DMS 273 treated with DMSO at 0.1 percent for 48 hours (cell line): Measurements from ENCODE around the gene PLCXD3.
"Not testable (repeated sequence)": the region's sequence is repeated elsewhere in the genome, so short reads cannot be mapped to it uniquely, and the experiment has no call there.

ENCODE experiments used
- DNase-seq: peaks from one replicate; lab custom pipeline; 2025; lab: John Stamatoyannopoulos, UW

Gene PLCXD3

GRCh38 chr5:41346609-41347008, 163.8 kb downstream of the PLCXD3 start:
- DNase-seq = no peak

- no peak for DNase-seq
These were observed 165.1 kb downstream of the PLCXD3 start for GRCh38 chr5:41345295-41345694.

- no peak for DNase-seq
These were observed 171.1 kb downstream of the PLCXD3 start for GRCh38 chr5:41339339-41339738.

DNA sequence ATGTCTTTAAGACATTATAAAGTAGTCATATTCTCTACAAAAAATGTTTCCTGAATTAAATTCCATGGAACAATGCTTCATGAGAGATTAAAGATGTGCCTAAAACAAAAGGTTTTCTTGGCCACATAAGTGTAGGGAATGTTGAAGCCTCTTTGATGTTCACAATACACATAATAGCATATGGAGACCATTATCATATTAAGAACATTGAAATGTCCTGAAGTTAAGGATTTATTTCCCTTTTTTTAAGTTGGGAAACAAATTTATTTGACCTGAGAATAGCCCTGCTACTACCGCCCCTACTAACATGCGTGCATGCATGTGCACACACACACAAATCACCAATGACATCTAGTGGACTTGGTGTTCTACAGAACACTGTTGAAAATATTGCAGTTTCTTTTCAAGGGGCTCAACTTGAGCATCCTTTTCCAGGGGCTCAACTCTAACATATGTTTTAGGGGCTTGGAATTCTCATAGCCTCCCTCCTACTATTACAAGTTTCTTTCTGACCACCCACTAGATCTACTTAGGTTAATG, 172.2 kb downstream of the PLCXD3 start:
- DNase-seq = no peak

GRCh38 chr5:41337724-41338123, 172.7 kb downstream of the PLCXD3 start:
- DNase-seq = no peak

GRCh38 chr5:41337216-41337615, 173.2 kb downstream of the PLCXD3 start:
- DNase-seq = no peak

DNA sequence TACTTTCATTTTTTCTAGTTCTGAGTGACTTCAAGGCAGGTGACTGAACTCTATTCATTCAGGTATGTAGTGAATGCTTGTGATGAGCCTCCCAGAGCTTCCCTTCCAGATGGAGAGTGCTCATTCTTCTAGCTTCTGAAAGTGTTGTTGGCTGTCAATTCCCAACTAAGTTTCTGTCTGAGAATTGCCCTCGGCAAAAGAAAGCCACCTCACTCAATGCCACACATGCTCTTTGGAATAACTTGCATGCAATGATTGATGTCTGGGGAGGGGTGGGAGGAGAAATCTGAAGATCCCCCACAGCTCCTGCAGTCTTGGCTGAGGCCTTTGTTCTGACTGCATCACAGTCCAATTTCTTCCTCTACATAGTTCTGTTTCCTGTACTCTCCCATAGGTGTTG, 173.9 kb downstream of the PLCXD3 start:
- DNase-seq = no peak

DNA sequence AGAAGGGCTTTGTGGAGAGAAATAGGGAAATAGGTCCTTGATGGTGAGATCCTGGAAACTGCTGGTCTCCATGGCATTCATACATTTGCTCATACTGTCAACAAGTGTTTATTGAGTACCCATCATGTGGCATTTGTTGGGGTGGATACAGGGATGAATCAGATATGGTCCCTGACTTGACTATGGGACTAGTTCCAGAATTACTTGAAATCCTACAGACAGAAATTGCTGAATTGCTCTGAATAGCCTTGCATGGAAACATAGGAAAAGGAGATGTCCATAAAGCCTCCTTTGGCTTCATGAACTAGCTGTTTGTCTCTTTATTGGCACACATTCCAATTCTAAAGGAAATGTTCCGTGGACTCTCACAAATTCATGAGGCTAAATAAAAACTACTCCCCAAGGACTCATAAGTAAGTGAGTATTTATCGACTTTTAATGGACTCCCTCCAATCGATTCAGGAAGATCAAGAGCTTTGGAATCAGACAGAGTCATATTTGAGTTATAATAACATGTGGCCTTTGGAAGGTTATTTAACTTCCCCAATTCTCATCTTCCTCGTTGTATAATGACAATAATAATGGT, 174.7 kb downstream of the PLCXD3 start:
- no peak for DNase-seq

GRCh38 chr5:41334758-41335157, 175.6 kb downstream of the PLCXD3 start:
- no peak for DNase-seq

DNA sequence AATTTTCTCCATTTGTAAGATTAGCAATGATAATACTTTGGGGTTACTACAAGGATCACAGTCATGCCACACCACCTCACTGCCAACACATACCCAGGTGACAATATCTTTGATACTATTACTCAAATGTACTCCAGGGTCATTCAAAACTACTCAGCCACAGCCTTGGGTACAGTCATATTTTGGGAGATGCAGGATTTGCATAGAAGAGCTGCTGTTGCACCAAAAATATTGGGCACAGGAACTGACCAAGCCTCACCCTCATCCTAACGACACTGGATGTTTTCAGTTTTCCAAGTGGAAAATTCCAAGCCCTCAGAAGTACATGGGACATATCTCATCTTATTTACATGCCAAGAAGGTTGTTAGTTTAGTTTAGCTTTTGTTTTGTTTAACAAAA, 176.2 kb downstream of the PLCXD3 start:
- DNase-seq = no peak

GRCh38 chr5:41325074-41325473, 185.3 kb downstream of the PLCXD3 start:
- no peak for DNase-seq

GRCh38 chr5:41322826-41323225, 187.6 kb downstream of the PLCXD3 start:
- DNase-seq = not testable (repeated sequence)

GRCh38 chr5:41312478-41313060, 197.8 kb downstream of the PLCXD3 start:
- DNase-seq = no peak

DNA sequence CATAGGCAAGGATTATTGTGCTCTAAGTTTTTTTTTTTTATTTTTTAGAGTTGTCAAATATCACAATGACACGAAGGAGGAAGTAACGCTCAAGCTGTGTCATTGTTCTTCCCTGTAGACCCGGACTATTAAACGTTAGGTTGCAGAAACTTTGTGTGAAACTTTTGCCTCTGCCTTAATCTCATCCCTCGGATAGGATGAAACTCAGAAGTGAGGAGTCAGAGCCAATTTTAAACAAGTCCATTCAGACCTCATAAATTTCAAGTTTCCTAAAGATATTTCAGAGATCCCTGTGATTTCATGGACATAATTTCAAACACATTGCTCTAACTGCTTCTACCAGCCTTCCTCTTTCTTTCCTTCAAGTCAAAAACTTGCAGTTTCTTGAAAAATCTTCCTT, 198.3 kb downstream of the PLCXD3 start:
- no peak for DNase-seq

DNA sequence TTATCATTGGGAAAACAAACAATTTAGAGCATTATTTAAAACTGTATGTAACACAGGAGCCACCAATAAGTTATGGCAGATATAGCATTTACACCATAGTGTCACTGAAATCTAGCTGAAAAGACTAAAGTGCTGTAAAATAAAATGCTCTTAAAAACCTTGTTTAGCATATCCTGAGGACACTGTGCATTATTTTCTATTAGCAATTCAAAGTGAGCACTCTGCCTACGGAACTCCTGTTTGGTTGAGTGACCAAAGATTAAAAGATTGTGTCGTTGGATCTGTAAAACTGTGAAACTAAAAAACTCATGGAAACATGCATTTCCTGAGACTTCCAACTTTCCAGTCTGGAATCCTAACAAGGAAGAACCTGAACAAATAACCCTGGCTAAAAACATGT, 201.1 kb downstream of the PLCXD3 start:
- DNase-seq = no peak

- no peak for DNase-seq
These were observed 204.4 kb downstream of the PLCXD3 start for GRCh38 chr5:41306005-41306404.

- no peak for DNase-seq
These were observed 205.3 kb downstream of the PLCXD3 start for GRCh38 chr5:41305056-41305455.

DNA sequence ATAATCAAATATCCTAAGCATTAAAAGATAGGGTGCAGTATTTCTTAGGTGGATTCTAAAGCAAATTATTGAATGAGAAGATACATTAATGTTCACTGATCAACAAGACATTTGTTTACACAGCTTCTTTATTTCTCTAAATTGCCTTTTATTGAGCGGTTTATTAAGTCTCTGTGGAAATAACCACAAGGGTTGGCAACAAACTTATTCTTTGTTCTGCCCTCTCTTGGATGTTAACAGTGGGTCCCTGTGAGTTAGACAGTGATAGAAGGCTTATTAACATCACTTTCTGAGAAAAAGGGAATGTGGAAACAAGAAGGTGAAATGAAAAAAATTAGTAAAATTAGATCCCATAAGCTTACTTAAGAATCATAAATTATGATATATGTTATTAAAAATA, 214.3 kb downstream of the PLCXD3 start:
- DNase-seq = no peak

DNA sequence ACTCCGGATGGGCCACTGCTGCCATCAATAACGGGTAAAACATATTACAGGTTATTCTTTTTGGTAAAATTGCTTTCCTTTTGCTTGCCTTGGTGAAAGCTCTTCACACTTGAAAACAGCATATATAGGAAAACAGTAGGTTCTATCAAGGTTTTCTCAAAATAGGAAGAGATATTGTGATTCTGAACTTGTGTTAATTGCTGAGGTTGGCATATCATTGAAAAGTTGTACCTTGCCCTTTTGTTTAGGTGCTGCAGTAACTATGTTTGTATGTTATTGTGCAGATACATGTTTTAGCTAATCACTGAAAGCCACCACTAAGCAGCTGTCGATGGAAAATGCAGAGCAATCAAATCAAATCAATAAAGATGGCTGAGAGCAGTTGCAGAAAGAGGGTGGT, 219.1 kb downstream of the PLCXD3 start:
- DNase-seq = no peak

DNA sequence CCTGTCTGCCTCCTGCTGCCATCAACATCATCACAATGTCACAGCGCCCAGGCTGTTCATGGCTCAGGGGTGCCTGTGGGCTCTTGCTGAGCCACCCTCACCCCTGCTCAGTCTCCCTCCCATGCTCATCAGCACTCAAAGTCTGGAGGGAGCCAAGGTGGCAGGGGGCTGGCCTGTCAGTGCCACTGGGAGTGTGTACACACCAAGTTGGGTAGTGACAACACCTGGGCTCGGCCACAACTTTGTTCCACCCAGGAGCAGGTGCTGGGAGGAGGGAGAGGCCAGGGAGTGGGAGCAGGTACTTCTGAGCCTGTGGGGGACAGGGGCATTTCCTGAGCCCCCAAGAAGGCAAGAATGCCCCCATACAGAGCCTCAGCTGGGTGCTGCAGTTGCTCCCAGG, 219.6 kb downstream of the PLCXD3 start:
- no peak for DNase-seq

DNA sequence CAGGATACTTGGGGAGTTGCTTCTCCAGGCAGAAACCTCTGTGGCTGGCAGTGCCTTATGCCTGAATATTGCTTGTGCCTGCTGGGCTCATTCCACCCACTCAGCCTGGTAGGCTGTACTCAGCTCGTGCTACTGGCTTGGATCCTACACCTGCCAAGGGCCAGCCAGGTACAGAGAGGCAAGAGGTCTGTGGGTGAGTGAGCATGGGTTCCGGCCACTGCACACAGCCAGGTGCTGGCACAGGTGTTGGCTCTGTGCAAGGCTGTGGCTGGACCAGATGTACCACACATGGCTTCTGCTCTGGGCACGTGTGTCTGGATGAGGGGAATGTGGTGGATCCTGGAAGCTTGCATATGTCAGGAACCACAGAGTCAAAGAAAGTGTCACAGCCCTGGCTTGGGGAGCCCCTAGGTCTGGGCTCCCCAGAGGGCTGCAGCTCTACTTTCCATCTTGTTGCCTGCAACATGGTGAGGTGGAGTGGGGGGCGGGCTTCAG, 220.4 kb downstream of the PLCXD3 start:
- no peak for DNase-seq

DNA sequence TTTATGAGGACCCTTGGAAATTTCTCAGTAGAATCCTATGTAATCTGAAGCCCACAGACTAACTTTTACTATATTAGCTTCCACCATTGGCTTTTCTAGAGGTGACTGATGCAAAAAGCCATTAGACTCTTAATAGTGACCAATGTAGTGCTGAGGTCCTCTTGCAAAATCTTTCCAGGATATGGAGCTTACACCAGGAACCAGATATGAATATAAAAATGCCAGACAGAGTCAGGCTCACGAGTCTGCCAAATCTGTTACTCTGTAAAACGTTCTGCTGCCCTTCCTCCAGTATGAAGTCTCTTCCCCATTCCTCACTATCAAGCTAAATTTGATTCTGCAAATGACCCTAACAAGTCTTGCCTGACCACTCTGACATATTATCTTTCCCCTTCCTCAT, 223.7 kb downstream of the PLCXD3 start:
- no peak for DNase-seq

GRCh38 chr5:41286165-41286564, 224.2 kb downstream of the PLCXD3 start:
- DNase-seq = no peak

GRCh38 chr5:41284938-41285337, 225.5 kb downstream of the PLCXD3 start:
- no peak for DNase-seq
